Omental fat pad (tissue), 4 donors: ENCODE results near the gene FLYWCH2. TPM values are rescaled to one million over a fixed set of nuclear protein-coding genes. Genes with fewer than 3 reads are reported as not detected.

Experiments
- ATAC-seq: fragments of 150-250 bp; one replicate; pipeline ENCODE4 v1.9.1; 2016; ENCODE audit warnings: mild to moderate bottlenecking, moderate library complexity; ENCODE audit not compliant: low FRiP score
- DNase-seq: peaks from one replicate; pipeline ENCODE4 v3.0.0-alpha.2; 2019; ENCODE audit warnings: low spot score
- CTCF ChIP-seq, 3 donors: fragments of 450-650 bp; IDR thresholded peaks; one replicate each; pipeline ENCODE4 v1.5.1; 2016 to 2017; ENCODE audit warnings: antibody characterized with exemption in 3 of 3, mild to moderate bottlenecking in 3 of 3, moderate library complexity in 2 of 3
- total RNA-seq, 4 donors: library from RNA; depleted of rRNA; stranded (reverse); fragments of >200 nt; gene quantifications; one replicate each; pipeline ENCODE4 v1.1.0, GENCODE V29; 2016

The FLYWCH2 gene
- total RNA-seq, 4 donors from 2014 or later, result 22.1 to 78.7 (median 37.3) TPM

DNA sequence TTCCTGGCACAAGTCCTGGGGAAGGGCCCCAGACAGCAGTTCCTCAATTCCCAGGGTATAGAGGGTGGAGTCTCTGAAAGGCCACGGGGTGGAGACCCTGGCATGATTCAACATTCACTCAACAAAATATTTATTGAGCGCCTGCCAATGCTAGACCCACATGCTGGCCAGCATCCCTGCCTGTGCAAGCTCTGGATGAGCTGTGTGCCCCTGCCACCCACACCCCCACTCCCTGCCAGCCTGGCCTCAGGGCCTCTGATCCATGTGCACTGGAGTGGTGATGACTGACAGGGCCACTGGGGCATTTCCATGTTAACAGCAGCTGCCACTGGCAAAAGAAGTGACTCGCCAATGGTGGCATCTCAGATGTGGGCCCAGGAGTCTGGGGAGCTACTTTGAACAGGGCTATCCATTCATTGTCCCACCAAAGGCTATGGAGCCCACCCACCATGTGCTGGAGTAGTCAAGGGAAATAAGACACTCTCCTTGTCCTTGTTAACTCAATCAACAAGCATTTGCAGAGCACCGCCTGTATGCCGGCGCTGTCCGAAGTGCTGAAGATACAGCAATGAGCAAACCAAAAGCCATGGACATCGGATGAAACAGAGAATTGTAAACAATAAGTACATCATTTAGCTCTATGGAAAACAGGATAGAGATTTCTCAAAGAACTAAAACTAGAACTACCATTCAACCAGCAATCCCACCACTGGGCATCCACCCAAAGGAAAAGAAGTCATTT is 22.0 kb upstream of the FLYWCH2 start:
- no peak for TF ChIP-seq CTCF (IDR thresholded peaks at IDR 0.05)
- no peak for DNase-seq
- no peak for ATAC-seq

GRCh38 chr16:2865651-2866050 is 17.4 kb upstream of the FLYWCH2 start:
- no peak for DNase-seq
- no peak for TF ChIP-seq CTCF (IDR thresholded peaks at IDR 0.05)

DNA sequence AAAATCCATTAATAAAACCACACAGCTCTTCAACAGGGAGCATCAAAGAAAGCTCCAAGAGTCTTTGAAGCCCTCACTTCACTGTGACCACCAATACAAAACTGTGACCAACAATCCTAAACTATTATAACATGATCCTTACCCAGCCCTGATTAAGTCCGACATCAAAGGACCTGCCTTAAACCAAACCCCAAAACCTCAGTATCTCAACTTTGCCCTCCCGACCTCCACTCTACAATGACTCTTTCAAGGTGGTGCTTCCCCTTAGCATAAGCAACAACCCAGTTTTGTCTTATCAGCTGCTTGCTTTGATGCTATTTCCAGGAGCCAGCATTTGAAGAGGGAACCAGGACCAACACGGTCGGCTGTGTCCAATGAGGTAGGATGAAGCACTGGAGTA is 16.6 kb upstream of the FLYWCH2 start:
- TF ChIP-seq CTCF (IDR thresholded peaks at IDR 0.05), result no peak
- DNase-seq (no peak), ATAC-seq (no peak)

More at GRCh38 chr16:2865651-2866050, 17.4 kb upstream of the FLYWCH2 start:
- ATAC-seq, result no peak

- ATAC-seq, result no peak
- no peak for TF ChIP-seq CTCF (IDR thresholded peaks at IDR 0.05)
- DNase-seq, result no peak
Measured at GRCh38 chr16:2867661-2867986, 15.4 kb upstream of the FLYWCH2 start.

DNA sequence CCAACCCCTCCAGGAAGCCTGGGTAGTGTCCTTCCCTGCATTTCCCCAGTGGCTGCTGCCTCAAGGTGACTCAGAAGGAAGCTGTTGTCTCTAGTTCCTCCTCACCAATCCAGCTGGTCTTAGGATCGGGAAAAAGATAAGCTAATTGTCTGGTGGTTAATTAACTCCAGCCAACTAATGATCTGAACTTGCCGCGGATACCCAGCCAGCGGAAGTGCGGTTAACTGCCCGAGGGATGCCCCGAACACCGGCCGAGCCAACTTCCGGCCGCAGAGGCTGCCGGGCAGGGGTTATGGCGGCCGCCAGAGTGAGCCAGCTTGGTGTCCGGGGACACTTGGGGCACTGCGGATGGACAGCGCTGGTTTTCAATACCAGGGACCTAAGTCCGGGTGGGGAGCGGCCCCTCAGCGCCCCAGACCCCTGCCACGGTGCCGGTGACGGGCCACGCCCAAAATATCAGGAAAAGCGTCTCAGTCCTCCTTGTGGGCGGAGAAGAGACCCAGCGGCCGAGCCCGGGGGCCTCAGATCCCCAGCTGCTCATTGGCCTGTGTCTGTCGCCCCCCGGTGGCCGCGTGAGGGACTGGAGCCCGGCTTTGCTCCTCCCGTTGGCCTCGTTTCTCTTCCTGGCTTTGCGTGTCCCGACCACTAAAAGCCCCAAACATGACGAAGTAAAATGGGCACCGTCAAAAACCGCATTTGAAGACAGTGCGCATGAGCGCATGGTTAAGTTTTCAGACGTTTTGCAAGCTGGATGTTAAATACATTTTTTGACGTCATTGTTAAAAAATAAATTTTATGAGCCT is 14.8 kb upstream of the FLYWCH2 start:
- ATAC-seq (peak; percentile 97), DNase-seq (peak; percentile 97)
- TF ChIP-seq CTCF (IDR thresholded peaks at IDR 0.05), result peak in 2 of 3 donors; percentile 67 to 92

- ATAC-seq, result no peak
- no peak for TF ChIP-seq CTCF (IDR thresholded peaks at IDR 0.05)
- no peak for DNase-seq
Measured at GRCh38 chr16:2871926-2872325, 11.1 kb upstream of the FLYWCH2 start.
